Measurements from ENCODE around the gene CSNK1D.

Gene CSNK1D

DNA sequence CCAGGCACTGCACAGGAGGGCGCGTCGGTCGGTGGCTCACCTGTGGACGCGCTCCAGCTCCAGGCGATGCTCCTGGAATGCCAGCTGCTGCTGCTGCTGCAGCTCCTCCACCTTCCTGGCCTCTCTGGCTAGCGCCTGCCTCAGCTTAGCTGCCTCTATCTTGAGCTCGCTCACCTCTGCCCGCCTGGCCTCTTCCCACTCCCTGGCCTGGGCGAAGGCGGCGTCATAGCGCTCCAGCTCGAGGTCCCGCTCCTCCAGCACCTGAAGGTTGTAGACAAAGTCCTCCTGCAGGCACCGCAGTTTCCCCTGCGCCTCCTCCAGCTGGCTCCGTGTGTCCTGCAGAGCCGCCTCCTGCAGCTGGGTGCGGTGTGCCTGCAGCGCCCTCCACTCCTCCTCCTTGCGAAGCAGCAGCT, 72.0 kb downstream of the CSNK1D start:
- H3K27me3 ChIP-seq (ENCODE audit: low read depth, low read length), result no peaks in the 10 kb centered on the region
- H3K36me3 ChIP-seq (replicated peaks; ENCODE audit: low read depth, low read length), result peaks cover 4% of the 10 kb centered on the region
- peaks cover 6% of the 10 kb centered on the region for H3K4me1 ChIP-seq (ENCODE audit: low read length)
- H4K20me1 ChIP-seq (ENCODE audit: insufficient read depth, low read length), result no peaks in the 10 kb centered on the region
- no peaks in the 10 kb centered on the region for H3K9me3 ChIP-seq (ENCODE audit: insufficient read depth, low read length)
- no peak overlapping the region for H2AFZ ChIP-seq (ENCODE audit: low read depth, low read length)
- no peaks in the 10 kb centered on the region for H3K79me2 ChIP-seq (ENCODE audit: low read length)
- no peak overlapping the region for H3K9ac ChIP-seq (ENCODE audit: low read length)
- no peak overlapping the region for H3K4me3 ChIP-seq (ENCODE audit: low read length)
- H3K4me2 ChIP-seq (ENCODE audit: low read length), result no peak overlapping the region
- no peak for TF ChIP-seq EZH2phosphoT487 (IDR thresholded peaks at IDR 0.05; ENCODE audit: low read depth)
- TF ChIP-seq, protein P1, sequence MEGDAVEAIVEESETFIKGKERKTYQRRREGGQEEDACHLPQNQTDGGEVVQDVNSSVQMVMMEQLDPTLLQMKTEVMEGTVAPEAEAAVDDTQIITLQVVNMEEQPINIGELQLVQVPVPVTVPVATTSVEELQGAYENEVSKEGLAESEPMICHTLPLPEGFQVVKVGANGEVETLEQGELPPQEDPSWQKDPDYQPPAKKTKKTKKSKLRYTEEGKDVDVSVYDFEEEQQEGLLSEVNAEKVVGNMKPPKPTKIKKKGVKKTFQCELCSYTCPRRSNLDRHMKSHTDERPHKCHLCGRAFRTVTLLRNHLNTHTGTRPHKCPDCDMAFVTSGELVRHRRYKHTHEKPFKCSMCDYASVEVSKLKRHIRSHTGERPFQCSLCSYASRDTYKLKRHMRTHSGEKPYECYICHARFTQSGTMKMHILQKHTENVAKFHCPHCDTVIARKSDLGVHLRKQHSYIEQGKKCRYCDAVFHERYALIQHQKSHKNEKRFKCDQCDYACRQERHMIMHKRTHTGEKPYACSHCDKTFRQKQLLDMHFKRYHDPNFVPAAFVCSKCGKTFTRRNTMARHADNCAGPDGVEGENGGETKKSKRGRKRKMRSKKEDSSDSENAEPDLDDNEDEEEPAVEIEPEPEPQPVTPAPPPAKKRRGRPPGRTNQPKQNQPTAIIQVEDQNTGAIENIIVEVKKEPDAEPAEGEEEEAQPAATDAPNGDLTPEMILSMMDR (IDR thresholded peaks at IDR 0.05; ENCODE audit: low read depth, low read length), result no peak
- no peak overlapping the region for H3K27ac ChIP-seq (ENCODE audit: low read length)

DNA sequence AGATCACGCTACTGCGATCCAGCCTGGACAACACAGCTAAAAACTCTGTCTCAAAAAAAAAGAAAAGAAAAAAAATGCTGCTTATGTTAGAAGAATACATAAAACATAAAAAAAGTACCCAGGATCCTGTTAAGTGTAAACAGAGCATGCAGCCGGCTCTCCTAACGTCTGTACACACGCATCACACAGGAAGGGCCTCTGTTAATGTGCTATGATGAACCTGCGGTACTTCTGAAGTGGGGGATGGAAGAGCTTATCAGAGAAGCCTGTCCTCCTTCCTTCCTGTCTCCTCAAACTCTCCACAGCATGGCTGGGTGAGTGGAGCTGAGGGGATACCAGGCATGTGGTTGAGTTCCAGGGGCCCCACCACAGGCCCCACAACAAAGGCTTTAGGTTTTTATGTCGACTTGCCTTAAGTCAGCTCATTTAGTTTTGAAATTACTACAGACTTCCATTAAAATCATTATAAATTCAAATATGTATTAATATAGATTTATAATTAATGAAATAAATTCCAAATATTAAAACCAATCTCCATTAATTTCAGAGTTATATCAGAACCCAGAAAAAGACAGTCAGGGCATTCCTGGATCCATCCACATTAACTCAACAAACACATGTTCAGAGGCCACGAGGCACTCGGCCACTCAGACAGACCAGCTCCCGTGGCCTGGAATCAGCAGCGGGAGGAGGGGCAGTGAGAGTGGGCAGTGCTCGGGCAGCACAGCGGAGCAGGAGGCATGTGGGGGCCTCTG, 72.6 kb downstream of the CSNK1D start:
- Histone ChIP-seq H2AFZ (ENCODE audit: low read depth, low read length) (no peak overlapping the region), H3K4me2 (ENCODE audit: low read length) (no peak overlapping the region), H3K4me1 (ENCODE audit: low read length) (peaks cover under 1% of the 10 kb centered on the region; the same call in 1 of the 2 replicates), H3K9ac (ENCODE audit: low read length) (no peak overlapping the region), H3K36me3 (replicated peaks; ENCODE audit: low read depth, low read length) (peaks cover 4% of the 10 kb centered on the region), H3K9me3 (ENCODE audit: insufficient read depth, low read length) (no peaks in the 10 kb centered on the region), H3K27ac (ENCODE audit: low read length) (no peak overlapping the region), H4K20me1 (ENCODE audit: insufficient read depth, low read length) (no peaks in the 10 kb centered on the region), H3K79me2 (ENCODE audit: low read length) (no peaks in the 10 kb centered on the region), H3K27me3 (ENCODE audit: low read depth, low read length) (no peaks in the 10 kb centered on the region), H3K4me3 (ENCODE audit: low read length) (no peak overlapping the region)
- no peak for TF ChIP-seq EZH2phosphoT487 (IDR thresholded peaks at IDR 0.05; ENCODE audit: low read depth)
- TF ChIP-seq, protein P1 (IDR thresholded peaks at IDR 0.05; ENCODE audit: low read depth, low read length), result no peak

DNA sequence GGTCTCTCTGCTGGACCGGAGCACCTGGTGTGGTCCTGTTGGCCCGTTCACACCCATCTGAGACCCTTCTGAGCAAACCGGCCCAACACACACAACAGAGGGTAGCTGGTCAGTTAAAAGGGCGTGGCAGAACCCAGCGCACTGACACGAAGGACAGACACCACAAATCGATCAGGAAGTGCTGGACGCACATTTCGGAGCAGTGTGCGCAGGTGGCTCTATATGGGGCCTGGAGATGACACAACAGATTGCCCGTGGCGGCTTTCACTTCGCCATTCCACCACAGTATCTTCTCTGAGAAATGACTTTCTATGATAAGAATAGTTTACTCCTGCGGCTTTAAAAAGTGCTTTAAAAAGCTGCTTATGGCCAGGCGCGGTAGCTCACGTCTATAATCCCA, 73.4 kb downstream of the CSNK1D start:
- Histone ChIP-seq H3K27ac (ENCODE audit: low read length) (no peak overlapping the region), H3K4me2 (ENCODE audit: low read length) (no peak overlapping the region), H3K9ac (ENCODE audit: low read length) (no peak overlapping the region), H4K20me1 (ENCODE audit: insufficient read depth, low read length) (no peaks in the 10 kb centered on the region), H3K27me3 (ENCODE audit: low read depth, low read length) (no peaks in the 10 kb centered on the region), H3K9me3 (ENCODE audit: insufficient read depth, low read length) (no peaks in the 10 kb centered on the region), H3K4me3 (ENCODE audit: low read length) (no peak overlapping the region), H3K36me3 (replicated peaks; ENCODE audit: low read depth, low read length) (peaks cover 4% of the 10 kb centered on the region), H3K4me1 (ENCODE audit: low read length) (no peaks in the 10 kb centered on the region), H2AFZ (ENCODE audit: low read depth, low read length) (no peak overlapping the region), H3K79me2 (ENCODE audit: low read length) (no peaks in the 10 kb centered on the region)
- TF ChIP-seq EZH2phosphoT487 (IDR thresholded peaks at IDR 0.05; ENCODE audit: low read depth), result no peak
- TF ChIP-seq, protein P1 (IDR thresholded peaks at IDR 0.05; ENCODE audit: low read depth, low read length), result no peak

DNA sequence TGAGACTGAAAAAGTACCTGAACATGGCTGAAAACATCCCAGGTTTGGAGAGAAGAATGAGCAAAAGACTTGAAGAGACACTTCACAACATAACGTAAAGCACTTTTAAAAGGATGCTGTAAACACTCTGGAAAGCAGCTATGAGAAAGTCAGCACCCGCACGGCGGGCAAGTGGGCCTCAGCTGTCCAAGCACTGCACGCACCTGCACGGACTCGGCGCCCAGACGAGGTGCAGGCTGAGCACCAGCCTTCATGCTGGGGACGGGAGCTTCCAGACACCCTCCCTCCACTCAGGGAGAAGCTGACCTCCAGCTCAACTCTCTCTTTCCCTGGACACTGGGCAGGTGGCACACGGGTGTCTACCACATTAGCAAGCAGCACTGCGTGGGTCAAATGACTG, 74.0 kb downstream of the CSNK1D start:
- Histone ChIP-seq H3K36me3 (replicated peaks; ENCODE audit: low read depth, low read length) (peaks cover 4% of the 10 kb centered on the region), H4K20me1 (ENCODE audit: insufficient read depth, low read length) (no peaks in the 10 kb centered on the region), H3K27me3 (ENCODE audit: low read depth, low read length) (no peaks in the 10 kb centered on the region), H3K4me3 (ENCODE audit: low read length) (no peak overlapping the region), H3K4me1 (ENCODE audit: low read length) (no peaks in the 10 kb centered on the region), H3K79me2 (ENCODE audit: low read length) (no peaks in the 10 kb centered on the region), H3K27ac (ENCODE audit: low read length) (no peak overlapping the region), H2AFZ (ENCODE audit: low read depth, low read length) (no peak overlapping the region), H3K9me3 (ENCODE audit: insufficient read depth, low read length) (no peaks in the 10 kb centered on the region), H3K4me2 (ENCODE audit: low read length) (no peak overlapping the region), H3K9ac (ENCODE audit: low read length) (no peak overlapping the region)
- TF ChIP-seq, protein P1 (IDR thresholded peaks at IDR 0.05; ENCODE audit: low read depth, low read length), result no peak
- TF ChIP-seq EZH2phosphoT487 (IDR thresholded peaks at IDR 0.05; ENCODE audit: low read depth), result no peak
